ENCODE results near the gene VPS13C.

- TF ChIP-seq EZH2 (IDR thresholded peaks at IDR 0.05; ENCODE audit: borderline replicate concordance, low read length) (no peak), CTCF (IDR thresholded peaks at IDR 0.05; ENCODE audit: low read length) (no peak)
Observed at GRCh38 chr15:61929452-61929851, 130.8 kb downstream of the VPS13C start.

All from OCI-LY1 (cell line).